ENCODE results near the gene SLC39A11. TPM values are rescaled to one million over a fixed set of nuclear protein-coding genes. Genes with fewer than 3 reads are reported as not detected.

Gene SLC39A11
- total RNA-seq, 2 experiments from 2014 or later = 9.7 to 12.2 TPM

GRCh38 chr17:72615627-72615991 is 476.9 kb downstream of the SLC39A11 start:
- POLR2A ChIA-PET = no interaction called here
- TF ChIP-seq CTCF (IDR thresholded peaks at IDR 0.05) = no peak
- no peak for DNase-seq
- Mint-ChIP-seq H3K27ac (no peak overlapping the region), H3K4me1 (ENCODE audit: low read depth) (peaks cover 17% of the 10 kb centered on the region), H3K27me3 (peaks cover 41% of the 10 kb centered on the region), H3K4me3 (no peak overlapping the region), H3K36me3 (ENCODE audit: low read depth) (no peaks in the 10 kb centered on the region), H3K9me3 (no peaks in the 10 kb centered on the region)
- CTCF ChIA-PET = no interaction called here
- Histone ChIP-seq H3K4me3 (ENCODE audit: low read length) (no peak overlapping the region), H3K4me1 (ENCODE audit: insufficient read depth, low read length) (peaks cover 21% of the 10 kb centered on the region), H3K9me3 (ENCODE audit: control insufficient read depth in 1 of 2, insufficient read depth in 1 of 2, low read length in 2 of 2) (no peaks in the 10 kb centered on the region), H3K27ac (ENCODE audit: low read depth in 1 of 2, low read length in 2 of 2) (no peak overlapping the region), H3K27me3 (ENCODE audit: control insufficient read depth in 1 of 2, insufficient read depth in 2 of 2, low read length in 2 of 2) (peaks cover 0 to 3% of the 10 kb centered on the region in 2 experiments), H3K36me3 (ENCODE audit: insufficient read depth, low read length) (no peaks in the 10 kb centered on the region)
- ATAC-seq (ENCODE audit: poor library complexity) = no peak
- intact Hi-C loops (cut with DNase I, micrococcal nuclease) = no loop called here

- H3K27ac Mint-ChIP-seq = no peak overlapping the region
- intact Hi-C loops (cut with DNase I, micrococcal nuclease) = no loop called here
- CTCF ChIA-PET = no interaction called here
These were observed 477.4 kb downstream of the SLC39A11 start for GRCh38 chr17:72614871-72615626.

GRCh38 chr17:72614476-72614870 is 478.0 kb downstream of the SLC39A11 start:
- no peak for TF ChIP-seq CTCF (IDR thresholded peaks at IDR 0.05)
- Mint-ChIP-seq H3K9me3 (no peaks in the 10 kb centered on the region), H3K27ac (no peak overlapping the region), H3K27me3 (peaks cover 37% of the 10 kb centered on the region), H3K4me3 (no peak overlapping the region), H3K36me3 (ENCODE audit: low read depth) (no peaks in the 10 kb centered on the region), H3K4me1 (ENCODE audit: low read depth) (peaks cover 17% of the 10 kb centered on the region)
- Histone ChIP-seq H3K9me3 (ENCODE audit: control insufficient read depth in 1 of 2, insufficient read depth in 1 of 2, low read length in 2 of 2) (no peaks in the 10 kb centered on the region), H3K4me3 (ENCODE audit: low read length) (no peak overlapping the region), H3K27me3 (ENCODE audit: control insufficient read depth in 1 of 2, insufficient read depth in 2 of 2, low read length in 2 of 2) (peaks cover 0 to 3% of the 10 kb centered on the region in 2 experiments), H3K27ac (ENCODE audit: low read depth in 1 of 2, low read length in 2 of 2) (no peak overlapping the region), H3K36me3 (ENCODE audit: insufficient read depth, low read length) (no peaks in the 10 kb centered on the region), H3K4me1 (ENCODE audit: insufficient read depth, low read length) (peaks cover 21% of the 10 kb centered on the region)
- intact Hi-C loops (cut with DNase I, micrococcal nuclease) = no loop called here
- CTCF ChIA-PET = no interaction called here
- POLR2A ChIA-PET = no interaction called here
- DNase-seq = no peak
- no peak for ATAC-seq (ENCODE audit: poor library complexity)

More at GRCh38 chr17:72614871-72615626, 477.4 kb downstream of the SLC39A11 start:
- no peaks in the 10 kb centered on the region for H3K36me3 Mint-ChIP-seq (ENCODE audit: low read depth)
- POLR2A ChIA-PET = no interaction called here
- Histone ChIP-seq H3K27me3 (ENCODE audit: control insufficient read depth in 1 of 2, insufficient read depth in 2 of 2, low read length in 2 of 2) (peaks cover 0 to 3% of the 10 kb centered on the region in 2 experiments), H3K4me1 (ENCODE audit: insufficient read depth, low read length) (peaks cover 21% of the 10 kb centered on the region), H3K36me3 (ENCODE audit: insufficient read depth, low read length) (no peaks in the 10 kb centered on the region), H3K27ac (ENCODE audit: low read depth in 1 of 2, low read length in 2 of 2) (no peak overlapping the region), H3K4me3 (ENCODE audit: low read length) (no peak overlapping the region), H3K9me3 (ENCODE audit: control insufficient read depth in 1 of 2, insufficient read depth in 1 of 2, low read length in 2 of 2) (no peaks in the 10 kb centered on the region)
- peaks cover 17% of the 10 kb centered on the region for H3K4me1 Mint-ChIP-seq (ENCODE audit: low read depth)
- ATAC-seq (ENCODE audit: poor library complexity) (no peak), DNase-seq (no peak)
- no peak for TF ChIP-seq CTCF (IDR thresholded peaks at IDR 0.05)
- peaks cover 37% of the 10 kb centered on the region for H3K27me3 Mint-ChIP-seq
- H3K9me3 Mint-ChIP-seq = no peaks in the 10 kb centered on the region
- H3K4me3 Mint-ChIP-seq = no peak overlapping the region
